Measurements from ENCODE around the gene RBM22. TPM values are rescaled to one million over a fixed set of nuclear protein-coding genes. Genes with fewer than 3 reads are reported as not detected.

The RBM22 gene
- total RNA-seq, 1 experiment from 2014 or later: 57.3 TPM

- H3K4me3 ChIP-seq: no peak overlapping the region
- H2AFZ ChIP-seq: no peak overlapping the region
- no peak overlapping the region for H3K27ac ChIP-seq
- H3K79me2 ChIP-seq (ENCODE audit: low read depth): peaks cover 17% of the 10 kb centered on the region; the same call in 1 of the 2 replicates
- H3F3A ChIP-seq (ENCODE audit: insufficient read depth, low read depth): no peaks in the 10 kb centered on the region
- CTCF ChIA-PET: no interaction called here
- no peaks in the 10 kb centered on the region for H3K9me3 ChIP-seq (ENCODE audit: insufficient read depth, low read depth)
- BruUV-seq (replicated peaks): no TSS peak
- POLR2A ChIA-PET (ENCODE audit: unreplicated experiment): no interaction called here
- H3K4me2 ChIP-seq: no peak overlapping the region
- TF ChIP-seq CTCF (conservative IDR thresholded peaks at IDR 0.05) (no peak), EZH2 (IDR thresholded peaks at IDR 0.05; ENCODE audit: low read depth) (no peak)
- no peak for DNase-seq
- no peaks in the 10 kb centered on the region; the same call in 1 of the 2 replicates for H4K20me1 ChIP-seq (ENCODE audit: insufficient read depth)
- no peaks in the 10 kb centered on the region for H3K9me2 ChIP-seq (ENCODE audit: insufficient read depth)
- no peaks in the 10 kb centered on the region for H3K4me1 ChIP-seq (replicated peaks; ENCODE audit: insufficient read depth)
- H3K36me3 ChIP-seq (ENCODE audit: low read depth): peaks cover 47% of the 10 kb centered on the region
- intact Hi-C loops (cut with micrococcal nuclease; ENCODE audit: unreplicated experiment): no loop called here
- H3K27me3 ChIP-seq (ENCODE audit: insufficient read depth, low read depth): no peaks in the 10 kb centered on the region
These were observed 30.9 kb upstream of the RBM22 start for GRCh38 chr5:150731669-150732242.

- Histone ChIP-seq H4K20me1 (ENCODE audit: insufficient read depth) (no peaks in the 10 kb centered on the region; the same call in 1 of the 2 replicates), H3K4me2 (no peak overlapping the region), H3K79me2 (ENCODE audit: low read depth) (peaks cover 2% of the 10 kb centered on the region; the same call in 1 of the 2 replicates), H3K9me2 (ENCODE audit: insufficient read depth) (no peaks in the 10 kb centered on the region), H3K27ac (no peak overlapping the region), H2AFZ (no peak overlapping the region), H3K4me3 (no peak overlapping the region), H3F3A (ENCODE audit: insufficient read depth, low read depth) (no peaks in the 10 kb centered on the region), H3K4me1 (replicated peaks; ENCODE audit: insufficient read depth) (no peaks in the 10 kb centered on the region), H3K9me3 (ENCODE audit: insufficient read depth, low read depth) (no peaks in the 10 kb centered on the region), H3K27me3 (ENCODE audit: insufficient read depth, low read depth) (no peaks in the 10 kb centered on the region), H3K36me3 (ENCODE audit: low read depth) (peaks cover 50% of the 10 kb centered on the region)
- DNase-seq: no peak
- BruUV-seq (replicated peaks): no TSS peak
- CTCF ChIA-PET: no interaction called here
- TF ChIP-seq EZH2 (IDR thresholded peaks at IDR 0.05; ENCODE audit: low read depth) (no peak), CTCF (conservative IDR thresholded peaks at IDR 0.05) (no peak)
- intact Hi-C loops (cut with micrococcal nuclease; ENCODE audit: unreplicated experiment): loop anchor here (10.0 kb wide), 1 partner anchor 435 kb away; no protein-coding TSS in a partner anchor
- POLR2A ChIA-PET (ENCODE audit: unreplicated experiment): no interaction called here
These were observed 29.0 kb upstream of the RBM22 start for GRCh38 chr5:150729859-150730258.

- no TSS peak for BruUV-seq (replicated peaks)
- Histone ChIP-seq H2AFZ (no peak overlapping the region), H3K79me2 (ENCODE audit: low read depth) (no peaks in the 10 kb centered on the region), H3K4me1 (replicated peaks; ENCODE audit: insufficient read depth) (no peaks in the 10 kb centered on the region), H3F3A (ENCODE audit: insufficient read depth, low read depth) (no peaks in the 10 kb centered on the region), H3K27ac (no peak overlapping the region), H3K9me3 (ENCODE audit: insufficient read depth, low read depth) (no peaks in the 10 kb centered on the region), H3K27me3 (ENCODE audit: insufficient read depth, low read depth) (no peaks in the 10 kb centered on the region), H3K36me3 (ENCODE audit: low read depth) (peaks cover 40% of the 10 kb centered on the region), H3K4me2 (no peak overlapping the region), H3K4me3 (no peak overlapping the region), H4K20me1 (ENCODE audit: insufficient read depth) (no peaks in the 10 kb centered on the region; the same call in 1 of the 2 replicates), H3K9me2 (ENCODE audit: insufficient read depth) (no peaks in the 10 kb centered on the region)
- intact Hi-C loops (cut with micrococcal nuclease; ENCODE audit: unreplicated experiment): loop anchor here (10.0 kb wide), 1 partner anchor 441 kb away; no protein-coding TSS in a partner anchor
- CTCF ChIA-PET: no interaction called here
- TF ChIP-seq EZH2 (IDR thresholded peaks at IDR 0.05; ENCODE audit: low read depth): no peak
- TF ChIP-seq CTCF (conservative IDR thresholded peaks at IDR 0.05): no peak
- no peak for DNase-seq
- POLR2A ChIA-PET (ENCODE audit: unreplicated experiment): no interaction called here
These were observed 23.0 kb upstream of the RBM22 start for GRCh38 chr5:150723845-150724244.
